Neural progenitor cell (in vitro differentiated cells): ENCODE measurements around the gene GARIN1A.
"Not testable (repeated sequence)": the region's sequence is repeated elsewhere in the genome, so short reads cannot be mapped to it uniquely, and the experiment has no call there.

Experiments
- EZH2 ChIP-seq: fragments of 200-600 bp; sonication (generic); IDR thresholded peaks from 2 replicates; pipeline ENCODE4 v1.6.1; 2017; ENCODE audit warnings: antibody characterized with exemption, mild to moderate bottlenecking, moderate library complexity
- EZH2phosphoT487 ChIP-seq: fragments of 200-600 bp; sonication (generic); IDR thresholded peaks from 2 replicates; pipeline ENCODE4 v1.6.1; 2017; ENCODE audit warnings: antibody characterized with exemption
- TF ChIP-seq, protein P1 (sequence below): fragments of 200-600 bp; sonication (generic); IDR thresholded peaks from 2 replicates; pipeline ENCODE4 v1.5.1; 2017; ENCODE audit warnings: antibody characterized with exemption, mild to moderate bottlenecking

DNA sequence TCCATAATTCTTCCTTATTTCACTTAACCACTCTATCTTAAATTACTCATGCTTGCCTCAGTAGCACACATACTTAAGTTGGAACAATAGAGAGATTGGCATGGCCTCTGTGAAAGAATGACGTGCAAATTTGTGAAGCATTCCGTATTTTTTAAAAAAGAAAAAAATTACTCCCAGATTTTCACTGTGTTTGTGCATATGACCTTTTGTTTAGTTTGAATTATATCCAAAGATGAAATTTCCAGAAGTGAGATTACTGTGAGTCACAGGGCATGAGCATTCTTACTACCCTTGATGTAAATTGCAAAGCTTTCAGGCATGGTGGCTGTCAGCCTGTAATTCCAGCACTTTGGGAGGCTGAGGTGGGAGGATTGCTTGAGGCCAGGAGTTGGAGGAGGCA is 45.0 kb upstream of the GARIN1A start:
- TF ChIP-seq EZH2, EZH2phosphoT487: not testable (repeated sequence)
- TF ChIP-seq, protein P1, sequence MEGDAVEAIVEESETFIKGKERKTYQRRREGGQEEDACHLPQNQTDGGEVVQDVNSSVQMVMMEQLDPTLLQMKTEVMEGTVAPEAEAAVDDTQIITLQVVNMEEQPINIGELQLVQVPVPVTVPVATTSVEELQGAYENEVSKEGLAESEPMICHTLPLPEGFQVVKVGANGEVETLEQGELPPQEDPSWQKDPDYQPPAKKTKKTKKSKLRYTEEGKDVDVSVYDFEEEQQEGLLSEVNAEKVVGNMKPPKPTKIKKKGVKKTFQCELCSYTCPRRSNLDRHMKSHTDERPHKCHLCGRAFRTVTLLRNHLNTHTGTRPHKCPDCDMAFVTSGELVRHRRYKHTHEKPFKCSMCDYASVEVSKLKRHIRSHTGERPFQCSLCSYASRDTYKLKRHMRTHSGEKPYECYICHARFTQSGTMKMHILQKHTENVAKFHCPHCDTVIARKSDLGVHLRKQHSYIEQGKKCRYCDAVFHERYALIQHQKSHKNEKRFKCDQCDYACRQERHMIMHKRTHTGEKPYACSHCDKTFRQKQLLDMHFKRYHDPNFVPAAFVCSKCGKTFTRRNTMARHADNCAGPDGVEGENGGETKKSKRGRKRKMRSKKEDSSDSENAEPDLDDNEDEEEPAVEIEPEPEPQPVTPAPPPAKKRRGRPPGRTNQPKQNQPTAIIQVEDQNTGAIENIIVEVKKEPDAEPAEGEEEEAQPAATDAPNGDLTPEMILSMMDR = not testable (repeated sequence)
